ENCODE results near the gene TBX5. TPM values are rescaled to one million over a fixed set of nuclear protein-coding genes. Genes with fewer than 3 reads are reported as not detected.

Gene TBX5
- total RNA-seq, 1 donor from 2014 or later: 75.1 TPM

- Histone ChIP-seq H3K4me3 (peak overlapping the region; percentile 51), H3K27ac (replicated peaks) (no peak overlapping the region), H3K27me3 (ENCODE audit: low read depth) (peaks cover 100% of the 10 kb centered on the region), H3K36me3 (no peaks in the 10 kb centered on the region), H3K4me1 (peaks cover 24% of the 10 kb centered on the region), H3K9me3 (replicated peaks) (no peaks in the 10 kb centered on the region)
- peak; percentile 24 for DNase-seq
- no peak for TF ChIP-seq CTCF (IDR thresholded peaks at IDR 0.05; ENCODE audit: borderline replicate concordance)
- intact Hi-C loops (cut with micrococcal nuclease): no loop called here
These were observed 37.9 kb upstream of the TBX5 start for GRCh38 chr12:114443607-114444421.

- Histone ChIP-seq H3K4me1 (peaks cover 15% of the 10 kb centered on the region), H3K27me3 (ENCODE audit: low read depth) (peaks cover 100% of the 10 kb centered on the region), H3K4me3 (no peak overlapping the region), H3K36me3 (no peaks in the 10 kb centered on the region), H3K27ac (replicated peaks) (no peak overlapping the region), H3K9me3 (replicated peaks) (no peaks in the 10 kb centered on the region)
- TF ChIP-seq CTCF (IDR thresholded peaks at IDR 0.05; ENCODE audit: borderline replicate concordance): no peak
- intact Hi-C loops (cut with micrococcal nuclease): no loop called here
- DNase-seq: no peak
These were observed 36.6 kb upstream of the TBX5 start for GRCh38 chr12:114442578-114442977.

GRCh38 chr12:114441545-114441944, 35.6 kb upstream of the TBX5 start:
- Histone ChIP-seq H3K36me3 (no peaks in the 10 kb centered on the region), H3K9me3 (replicated peaks) (peaks cover 3% of the 10 kb centered on the region), H3K27me3 (ENCODE audit: low read depth) (peaks cover 97% of the 10 kb centered on the region), H3K4me1 (peaks cover 10% of the 10 kb centered on the region), H3K27ac (replicated peaks) (no peak overlapping the region), H3K4me3 (no peak overlapping the region)
- TF ChIP-seq CTCF (IDR thresholded peaks at IDR 0.05; ENCODE audit: borderline replicate concordance): no peak
- intact Hi-C loops (cut with micrococcal nuclease): no loop called here
- no peak for DNase-seq

GRCh38 chr12:114441039-114441383, 35.1 kb upstream of the TBX5 start:
- Histone ChIP-seq H3K36me3 (no peaks in the 10 kb centered on the region), H3K9me3 (replicated peaks) (peaks cover 5% of the 10 kb centered on the region), H3K27me3 (ENCODE audit: low read depth) (peaks cover 95% of the 10 kb centered on the region), H3K27ac (replicated peaks) (no peak overlapping the region), H3K4me3 (peak overlapping the region; percentile 32), H3K4me1 (peaks cover 10% of the 10 kb centered on the region)
- no peak for TF ChIP-seq CTCF (IDR thresholded peaks at IDR 0.05; ENCODE audit: borderline replicate concordance)
- intact Hi-C loops (cut with micrococcal nuclease): no loop called here
- no peak for DNase-seq

GRCh38 chr12:114440270-114441038, 34.5 kb upstream of the TBX5 start:
- DNase-seq: no peak
- H3K4me1 ChIP-seq: peaks cover 10% of the 10 kb centered on the region
- peak overlapping the region; percentile 32 for H3K4me3 ChIP-seq
- H3K9me3 ChIP-seq (replicated peaks): peaks cover 5% of the 10 kb centered on the region
- H3K36me3 ChIP-seq: no peaks in the 10 kb centered on the region
- peaks cover 92% of the 10 kb centered on the region for H3K27me3 ChIP-seq (ENCODE audit: low read depth)
- no peak for TF ChIP-seq CTCF (IDR thresholded peaks at IDR 0.05; ENCODE audit: borderline replicate concordance)
- no peak overlapping the region for H3K27ac ChIP-seq (replicated peaks)
- intact Hi-C loops (cut with micrococcal nuclease): no loop called here
